ENCODE data around the gene GPRC5C.

GRCh38 chr17:74435775-74436359, 4.0 kb downstream of the GPRC5C start:
- TF ChIP-seq CTCF (IDR thresholded peaks at IDR 0.05; ENCODE audit: poor library complexity, severe bottlenecking) (no peak), EZH2 (IDR thresholded peaks at IDR 0.05; ENCODE audit: borderline replicate concordance, insufficient read depth, low read length, poor library complexity, severe bottlenecking) (no peak), TAF1 (IDR thresholded peaks at IDR 0.05; ENCODE audit: low read depth) (no peak), POLR2AphosphoS5 (IDR thresholded peaks at IDR 0.05) (no peak)

Measured in neural cell (in vitro differentiated cells).